HL-60 (cell line): ENCODE data around the gene CCS.
A peak's percentile ranks its signal among the peaks of the same experiment; 100 is the strongest.

Experiments used
- DNase-seq, 2 experiments: peaks; one replicate each; pipeline ENCODE4 v3.0.0-alpha.2; 2010 to 2020; ENCODE audit warnings: low read depth in 1 of 2, low spot score in 1 of 2
- H3K27ac ChIP-seq: fragments of 250-450 bp; sonication (Bioruptor Pico); replicated peaks from 2 replicates; pipeline ENCODE4 v1.5.1; 2020; ENCODE audit warnings: mild to moderate bottlenecking, moderate library complexity
- H3K27me3 ChIP-seq: fragments of 250-450 bp; sonication (Bioruptor Pico); 2 replicates; pipeline ENCODE4 v1.5.1; 2021; ENCODE audit warnings: mild to moderate bottlenecking, moderate library complexity; ENCODE audit not compliant: insufficient read depth, poor library complexity, severe bottlenecking
- H3K4me3 ChIP-seq: replicated peaks from 2 replicates; pipeline ENCODE4 v1.5.1; 2011; ENCODE audit warnings: mild to moderate bottlenecking, control low read depth, low read length; ENCODE audit not compliant: insufficient read depth
- CTCF ChIP-seq: IDR thresholded peaks from one replicate; pipeline ENCODE4 v1.5.1; 2011; ENCODE audit warnings: low read length, control low read depth, inconsistent platforms; ENCODE audit not compliant: insufficient read depth
- GABPA ChIP-seq: IDR thresholded peaks from 2 replicates; pipeline ENCODE4 v1.6.1; 2012; ENCODE audit warnings: low read depth
- POLR2AphosphoS5 ChIP-seq: IDR thresholded peaks from 2 replicates; pipeline ENCODE4 v1.6.1; 2012; ENCODE audit warnings: low read depth
- SPI1 ChIP-seq: IDR thresholded peaks from 2 replicates; pipeline ENCODE4 v1.6.1; 2012; ENCODE audit warnings: low read depth, mild to moderate bottlenecking, borderline replicate concordance
- TF ChIP-seq, protein P1 (sequence below): IDR thresholded peaks from 2 replicates; pipeline ENCODE4 v1.6.1; 2012; ENCODE audit warnings: low read depth; ENCODE audit not compliant: insufficient replicate concordance

Gene CCS

DNA sequence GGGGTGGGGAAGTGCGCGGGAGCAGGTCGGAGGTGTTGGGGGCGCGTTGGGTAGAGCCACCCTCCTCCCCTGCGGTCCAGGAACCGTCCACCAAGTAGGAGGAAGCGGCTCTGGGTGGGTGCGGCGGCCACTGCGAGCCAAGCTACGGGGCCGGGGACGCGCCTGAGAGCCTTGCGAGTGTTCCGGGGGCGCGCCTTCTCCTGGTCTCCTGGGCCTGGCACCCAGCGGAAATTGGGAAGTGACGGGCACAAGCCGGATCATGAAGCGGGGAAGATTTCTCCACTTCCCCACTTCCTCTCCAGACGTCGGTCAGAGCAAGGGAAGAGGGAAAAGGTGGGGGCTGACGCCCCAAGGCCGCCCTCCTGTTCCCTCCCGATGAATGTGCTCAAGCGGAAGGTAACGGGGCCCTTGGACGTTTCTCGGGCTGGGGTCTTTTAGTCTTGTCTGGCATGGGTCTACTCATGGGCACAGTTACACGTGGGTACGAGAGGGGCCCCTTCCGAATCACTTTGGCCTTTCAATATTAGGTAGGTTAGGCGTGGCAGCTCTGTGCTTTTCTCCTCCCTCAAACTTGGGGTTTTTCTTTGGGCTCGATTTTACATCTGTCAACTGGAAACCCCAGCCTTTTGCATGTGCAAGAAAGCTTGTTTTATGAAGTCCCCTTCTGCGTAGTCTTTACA lies 24.3 kb downstream of the CCS start:
- Histone ChIP-seq H3K27ac (peak overlapping the region; percentile 98), H3K27me3 (no peaks in the 10 kb centered on the region), H3K4me3 (peak overlapping the region; percentile 52)
- no peak for TF ChIP-seq CTCF
- TF ChIP-seq SPI1 = peak; percentile 94
- peak; percentile 51; the same call in 1 of the 2 replicates for TF ChIP-seq GABPA
- no peak; the same call in 1 of the 2 replicates for TF ChIP-seq POLR2AphosphoS5
- TF ChIP-seq, protein P1, sequence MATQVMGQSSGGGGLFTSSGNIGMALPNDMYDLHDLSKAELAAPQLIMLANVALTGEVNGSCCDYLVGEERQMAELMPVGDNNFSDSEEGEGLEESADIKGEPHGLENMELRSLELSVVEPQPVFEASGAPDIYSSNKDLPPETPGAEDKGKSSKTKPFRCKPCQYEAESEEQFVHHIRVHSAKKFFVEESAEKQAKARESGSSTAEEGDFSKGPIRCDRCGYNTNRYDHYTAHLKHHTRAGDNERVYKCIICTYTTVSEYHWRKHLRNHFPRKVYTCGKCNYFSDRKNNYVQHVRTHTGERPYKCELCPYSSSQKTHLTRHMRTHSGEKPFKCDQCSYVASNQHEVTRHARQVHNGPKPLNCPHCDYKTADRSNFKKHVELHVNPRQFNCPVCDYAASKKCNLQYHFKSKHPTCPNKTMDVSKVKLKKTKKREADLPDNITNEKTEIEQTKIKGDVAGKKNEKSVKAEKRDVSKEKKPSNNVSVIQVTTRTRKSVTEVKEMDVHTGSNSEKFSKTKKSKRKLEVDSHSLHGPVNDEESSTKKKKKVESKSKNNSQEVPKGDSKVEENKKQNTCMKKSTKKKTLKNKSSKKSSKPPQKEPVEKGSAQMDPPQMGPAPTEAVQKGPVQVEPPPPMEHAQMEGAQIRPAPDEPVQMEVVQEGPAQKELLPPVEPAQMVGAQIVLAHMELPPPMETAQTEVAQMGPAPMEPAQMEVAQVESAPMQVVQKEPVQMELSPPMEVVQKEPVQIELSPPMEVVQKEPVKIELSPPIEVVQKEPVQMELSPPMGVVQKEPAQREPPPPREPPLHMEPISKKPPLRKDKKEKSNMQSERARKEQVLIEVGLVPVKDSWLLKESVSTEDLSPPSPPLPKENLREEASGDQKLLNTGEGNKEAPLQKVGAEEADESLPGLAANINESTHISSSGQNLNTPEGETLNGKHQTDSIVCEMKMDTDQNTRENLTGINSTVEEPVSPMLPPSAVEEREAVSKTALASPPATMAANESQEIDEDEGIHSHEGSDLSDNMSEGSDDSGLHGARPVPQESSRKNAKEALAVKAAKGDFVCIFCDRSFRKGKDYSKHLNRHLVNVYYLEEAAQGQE = no peak
- peak; percentile 77 to 79 for DNase-seq

GRCh38 chr11:66619080-66619554 lies 26.1 kb downstream of the CCS start:
- DNase-seq = peak in 1 of 2 experiments; percentile 63
- Histone ChIP-seq H3K4me3 (peak overlapping the region; percentile 52), H3K27ac (peak overlapping the region; percentile 98), H3K27me3 (no peaks in the 10 kb centered on the region)
- TF ChIP-seq GABPA = no peak

DNA sequence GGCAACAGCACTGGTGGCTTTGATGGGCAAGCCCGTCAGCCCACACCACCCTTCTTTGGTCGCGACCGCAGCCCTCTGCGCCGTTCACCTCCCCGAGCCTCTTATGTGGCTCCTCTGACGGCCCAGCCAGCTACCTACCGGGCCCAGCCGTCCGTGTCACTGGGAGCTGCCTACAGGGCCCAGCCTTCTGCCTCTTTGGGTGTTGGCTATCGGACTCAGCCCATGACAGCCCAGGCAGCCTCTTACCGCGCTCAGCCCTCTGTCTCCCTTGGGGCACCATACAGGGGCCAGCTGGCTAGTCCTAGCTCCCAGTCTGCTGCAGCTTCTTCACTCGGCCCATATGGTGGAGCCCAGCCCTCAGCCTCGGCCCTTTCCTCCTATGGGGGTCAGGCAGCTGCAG lies 31.5 kb downstream of the CCS start:
- Histone ChIP-seq H3K27ac (no peak overlapping the region), H3K4me3 (no peak overlapping the region), H3K27me3 (no peaks in the 10 kb centered on the region)
- TF ChIP-seq, protein P1 = no peak
- no peak for DNase-seq

- Histone ChIP-seq H3K27me3 (no peaks in the 10 kb centered on the region), H3K4me3 (no peak overlapping the region), H3K27ac (no peak overlapping the region)
- TF ChIP-seq CTCF (no peak), POLR2AphosphoS5 (no peak), GABPA (no peak), SPI1 (no peak)
- TF ChIP-seq, protein P1 = no peak
- no peak for DNase-seq
Observed at GRCh38 chr11:66625041-66625751, 32.2 kb downstream of the CCS start.
